ENCODE data around the gene FBXL22. TPM values are rescaled to one million over a fixed set of nuclear protein-coding genes. Genes with fewer than 3 reads are reported as not detected.

Gene FBXL22
- total and polyA plus RNA-seq, 2 experiments from 2014 or later, result 0.26 TPM; not detected in 1

- no peak for TF ChIP-seq ETS1 (IDR thresholded peaks at IDR 0.05)
- no peak for TF ChIP-seq CREB1 (CRISPR knock-in tag; IDR thresholded peaks at IDR 0.05; ENCODE audit: low read depth)
- TF ChIP-seq STAT1 (IDR thresholded peaks at IDR 0.05; ENCODE audit: unreplicated experiment), result no peak
- no peak for TF ChIP-seq JUNB (IDR thresholded peaks at IDR 0.05; ENCODE audit: unreplicated experiment)
- no peak for TF ChIP-seq ZNF114 (CRISPR knock-in tag; IDR thresholded peaks at IDR 0.05)
- no peak for TF ChIP-seq POLR2AphosphoS5 (IDR thresholded peaks at IDR 0.05; ENCODE audit: low read depth)
- no peak for TF ChIP-seq ZNF462 (CRISPR knock-in tag; IDR thresholded peaks at IDR 0.05)
- no peak for TF ChIP-seq EZH2 (IDR thresholded peaks at IDR 0.05; ENCODE audit: low read depth, unreplicated experiment)
Measured at GRCh38 chr15:63602595-63602994, 5.4 kb downstream of the FBXL22 start (continued).

- Mint-ChIP-seq H3K36me3 (ENCODE audit: low read depth) (no peaks in the 10 kb centered on the region), H3K27me3 (ENCODE audit: insufficient read depth, low read depth, poor library complexity) (peaks cover 34% of the 10 kb centered on the region)
- H3K27me3 ChIP-seq (ENCODE audit: insufficient read depth), result peaks cover 46% of the 10 kb centered on the region
Measured at GRCh38 chr15:63603516-63603915, 6.3 kb downstream of the FBXL22 start.

More at GRCh38 chr15:63603516-63603915, 6.3 kb downstream of the FBXL22 start:
- Histone ChIP-seq H4K20me1 (replicated peaks; ENCODE audit: insufficient read depth) (no peaks in the 10 kb centered on the region), H3K27ac (ENCODE audit: low read depth) (no peak overlapping the region), H3K4me3 (no peak overlapping the region), H3K4me2 (no peak overlapping the region), H3K4me1 (ENCODE audit: insufficient read depth) (peaks cover 12% of the 10 kb centered on the region), H2AFZ (no peak overlapping the region), H3K36me3 (ENCODE audit: insufficient read depth) (no peaks in the 10 kb centered on the region), H3F3A (replicated peaks; ENCODE audit: low read depth) (peaks cover 9% of the 10 kb centered on the region; the same call in 1 of the 2 replicates), H3K9me2 (ENCODE audit: insufficient read depth) (no peaks in the 10 kb centered on the region), H3K79me2 (replicated peaks; ENCODE audit: insufficient read depth) (no peaks in the 10 kb centered on the region)
- no peak overlapping the region for H3K4me3 Mint-ChIP-seq
- DNase-seq (ENCODE audit: low spot score), result no peak
- H3K4me1 Mint-ChIP-seq, result peaks cover 19% of the 10 kb centered on the region
- H3K9me3 Mint-ChIP-seq, result no peaks in the 10 kb centered on the region
- no peak overlapping the region for H3K27ac Mint-ChIP-seq
- no peak for ATAC-seq
- TF ChIP-seq ZNF331 (CRISPR knock-in tag; IDR thresholded peaks at IDR 0.05; ENCODE audit: low read depth), result no peak
- no peak for TF ChIP-seq REST (IDR thresholded peaks at IDR 0.05; ENCODE audit: unreplicated experiment)
- TF ChIP-seq ZNF114 (CRISPR knock-in tag; IDR thresholded peaks at IDR 0.05), result no peak
- no peak for TF ChIP-seq POLR2AphosphoS5 (IDR thresholded peaks at IDR 0.05; ENCODE audit: low read depth)
- no peak for TF ChIP-seq ETS1 (IDR thresholded peaks at IDR 0.05)
- TF ChIP-seq NANOG (IDR thresholded peaks at IDR 0.05; ENCODE audit: borderline replicate concordance), result no peak
- no peak for TF ChIP-seq STAT1 (IDR thresholded peaks at IDR 0.05; ENCODE audit: unreplicated experiment)

Data from GM23338 (cell line).